ENCODE data around the gene POLR3F.

DNA sequence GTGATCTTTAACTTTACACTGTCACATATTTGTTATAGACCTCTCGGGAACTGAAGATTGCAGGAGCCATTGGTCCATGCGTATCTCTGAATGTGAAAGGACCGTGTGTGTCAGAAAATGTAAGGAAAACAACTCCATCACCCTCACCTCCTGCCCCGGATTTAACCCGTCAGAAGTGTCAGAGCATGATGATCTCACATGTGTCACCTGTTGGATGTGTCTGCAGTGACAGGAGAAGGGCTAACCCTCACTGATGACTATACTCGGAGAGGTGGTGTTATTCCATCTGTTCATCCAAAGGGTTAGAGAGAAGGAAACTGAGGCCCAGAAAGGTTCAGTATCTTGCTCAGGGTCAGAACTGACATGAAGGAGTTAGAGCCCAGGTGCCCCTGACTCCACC is 65.4 kb downstream of the POLR3F start:
- TF ChIP-seq CTCF (conservative IDR thresholded peaks at IDR 0.05) = no peak
- TF ChIP-seq ZFX (IDR thresholded peaks at IDR 0.05) = no peak

Data from C4-2B (cell line).